HepG2 (cell line): ENCODE measurements around the gene SIT1. TPM values are rescaled to one million over a fixed set of nuclear protein-coding genes. Genes with fewer than 3 reads are reported as not detected.
A peak's percentile ranks its signal among the peaks of the same experiment; 100 is the strongest.

ENCODE experiments used
- ATAC-seq: fragments of 200-7000 bp; cut with Tn5 transposase; 3 replicates; pipeline ENCODE4 v1.9.1; 2020; ENCODE audit warnings: mild to moderate bottlenecking, moderate library complexity
- BruUV-seq: library from RNA; stranded (reverse); fragments of 400-500 nt; replicated peaks from 2 replicates; lab custom pipeline; 2021; lab: Mats Ljungman, UMichigan
- CTCF ChIA-PET: fragments of 300-600 bp; formaldehyde crosslinking; extraction: SDS; loops from one replicate; lab custom pipeline; 2021; ENCODE audit warnings: low total read pairs, inconsistent platforms, low intra/inter-chr PET ratio; lab: Yijun Ruan, JAX
- POLR2A ChIA-PET: fragments of 350-600 bp; sonication (Branson Sonifier 250); formaldehyde crosslinking; loops from one replicate; lab custom pipeline; 2020; ENCODE audit warnings: antibody characterized with exemption, inconsistent platforms; lab: Yijun Ruan, JAX
- DNase-seq: peaks from one replicate; pipeline ENCODE4 v3.0.0-alpha.2; 2015; ENCODE audit warnings: low spot score
- FAIRE-seq: peaks from 3 replicates; lab custom pipeline; 2011; peaks lifted over from hg19 to GRCh38; lab: Jason Lieb, UNC
- H2AFZ ChIP-seq: one replicate; pipeline ENCODE4 v1.6.1; 2011; ENCODE audit warnings: low read length, inconsistent platforms
- H3K27ac ChIP-seq: fragments of 300-600 bp; 3 replicates; pipeline ENCODE4 v1.8.0; 2011; ENCODE audit warnings: mixed run types, mild to moderate bottlenecking, mixed read lengths, low read length, inconsistent platforms; ENCODE audit not compliant: insufficient read depth; ENCODE audit errors: extremely low read length
- H3K27me3 ChIP-seq, 2 experiments: fragments of 200-600 bp in 1 of 2; 2 replicates in 1 of 2; 3 replicates in 1 of 2; pipeline versions ENCODE4 v1.6.0 to v1.8.0; 2011; ENCODE audit warnings: low read length in 2 of 2, mild to moderate bottlenecking in 2 of 2, moderate library complexity in 2 of 2, inconsistent platforms in 1 of 2; ENCODE audit not compliant: insufficient read depth in 2 of 2, control insufficient read depth in 1 of 2
- H3K36me3 ChIP-seq, 2 experiments: fragments of 200-600 bp in 1 of 2; replicated peaks in 1 of 2; 2 replicates in 1 of 2; 3 replicates in 1 of 2; pipeline versions ENCODE4 v1.5.1 to v1.8.0; 2011; ENCODE audit warnings: low read length in 2 of 2, inconsistent platforms in 1 of 2; ENCODE audit not compliant: insufficient read depth in 2 of 2, control insufficient read depth in 1 of 2
- H3K4me1 ChIP-seq: 2 replicates; pipeline ENCODE4 v1.5.1; 2012; ENCODE audit warnings: low read length, inconsistent platforms; ENCODE audit not compliant: insufficient read depth
- H3K4me2 ChIP-seq: 2 replicates; pipeline ENCODE4 v1.6.0; 2011; ENCODE audit warnings: low read depth, low read length, inconsistent platforms
- H3K4me3 ChIP-seq, 3 experiments: fragments of 200-600 bp in 1 of 3; sonication (generic), shearing (Covaris generic) in 1 of 3; replicated peaks in 1 of 3; 2 replicates each; pipeline ENCODE4 v1.5.1; 2011 to 2016; ENCODE audit warnings: low read length in 3 of 3, inconsistent platforms in 2 of 3, low read depth in 2 of 3, mild to moderate bottlenecking in 2 of 3, control low read depth in 1 of 3, mixed read lengths in 1 of 3; ENCODE audit not compliant: insufficient read depth in 1 of 3
- H3K79me2 ChIP-seq: one replicate; pipeline ENCODE4 v1.6.1; 2011; ENCODE audit warnings: low read length, inconsistent platforms; ENCODE audit not compliant: insufficient read depth
- H3K9ac ChIP-seq: 2 replicates; pipeline ENCODE4 v1.6.0; 2011; ENCODE audit warnings: mild to moderate bottlenecking, low read depth, low read length, inconsistent platforms; ENCODE audit not compliant: insufficient read depth
- H3K9me3 ChIP-seq: 2 replicates; pipeline ENCODE4 v1.5.1; 2012; ENCODE audit warnings: mild to moderate bottlenecking, low read length
- H4K20me1 ChIP-seq: 2 replicates; pipeline ENCODE4 v1.6.0; 2011; ENCODE audit warnings: inconsistent platforms, mild to moderate bottlenecking, low read length, moderate library complexity; ENCODE audit not compliant: insufficient read depth
- FOSL2 ChIP-seq: sonication (generic); formaldehyde crosslinking; IDR thresholded peaks from 2 replicates; pipeline ENCODE4 v1.4.0; 2020; ENCODE audit warnings: missing genetic modification reagents
- FOXC1 ChIP-seq: sonication (generic); formaldehyde crosslinking; IDR thresholded peaks from 2 replicates; pipeline ENCODE4 v1.8.0; 2022; ENCODE audit warnings: mild to moderate bottlenecking, missing genetic modification reagents, borderline replicate concordance
- FOXO1 ChIP-seq: sonication (generic); formaldehyde crosslinking; IDR thresholded peaks from 2 replicates; pipeline ENCODE4 v1.4.0; 2020; ENCODE audit warnings: missing genetic modification reagents
- KDM2A ChIP-seq: sonication (generic); formaldehyde crosslinking; IDR thresholded peaks from 2 replicates; pipeline ENCODE4 v1.4.0; 2020; ENCODE audit warnings: low read depth, missing genetic modification reagents, borderline replicate concordance
- LCORL ChIP-seq, 2 experiments: fragments of 450-650 bp in 1 of 2; sonication (generic) in 1 of 2; formaldehyde crosslinking in 1 of 2; IDR thresholded peaks; 2 replicates each; pipeline versions ENCODE4 v1.5.0 to v1.6.1; 2017 to 2020; ENCODE audit warnings: antibody characterized with exemption in 1 of 2, missing genetic modification reagents in 1 of 2
- MED1 ChIP-seq: sonication (generic); formaldehyde crosslinking; IDR thresholded peaks from 2 replicates; pipeline ENCODE4 v1.4.0; 2020; ENCODE audit warnings: missing genetic modification reagents
- SUZ12 ChIP-seq: fragments of 150-350 bp; IDR thresholded peaks from 2 replicates; pipeline ENCODE4 v1.6.1; 2014; ENCODE audit warnings: low read depth, low read length
- ZNF205 ChIP-seq: IDR thresholded peaks from 2 replicates; pipeline ENCODE4 v1.6.1; 2018; ENCODE audit warnings: missing biosample characterization, missing genetic modification reagents
- ZNF350 ChIP-seq: sonication (generic); formaldehyde crosslinking; IDR thresholded peaks from 2 replicates; pipeline ENCODE4 v1.4.0; 2020; ENCODE audit warnings: mild to moderate bottlenecking, low read depth, missing genetic modification reagents, borderline replicate concordance
- ZNF501 ChIP-seq: sonication (generic); formaldehyde crosslinking; IDR thresholded peaks from 2 replicates; pipeline ENCODE4 v1.5.1; 2020; ENCODE audit warnings: mild to moderate bottlenecking, moderate library complexity, missing genetic modification reagents
- ZNF678 ChIP-seq: sonication (generic); formaldehyde crosslinking; IDR thresholded peaks from 2 replicates; pipeline ENCODE4 v1.4.0; 2020; ENCODE audit warnings: mild to moderate bottlenecking, missing genetic modification reagents
- ZNF850 ChIP-seq: sonication (generic); formaldehyde crosslinking; conservative IDR thresholded peaks from 2 replicates; pipeline ENCODE4 v1.9.0; 2021; ENCODE audit warnings: mild to moderate bottlenecking, missing genetic modification reagents
- ZNF879 ChIP-seq: sonication (generic); formaldehyde crosslinking; IDR thresholded peaks from 2 replicates; pipeline ENCODE4 v1.8.1; 2023; ENCODE audit warnings: missing genetic modification reagents
- WGBS: methylation state at CpG from one replicate; pipeline ENCODE4 v1.1.6; 2017; ENCODE audit warnings: low lambda C conversion rate; 5-methylcytosine and 5-hydroxymethylcytosine counted together
- in situ Hi-C: cut with HindIII; loops from 2 replicates; pipeline ENCODE4 v1.10.0; 2017; ENCODE audit warnings: low pct_unique_long_range_greater_than_20kb; ENCODE audit not compliant: extremely low pct_ligation_motif_present
- intact Hi-C: fragments of 100-400 bp; cut with micrococcal nuclease; formaldehyde crosslinking; loops from one replicate; pipeline ENCODE4 v1.10.0; 2022; ENCODE audit not compliant: unreplicated experiment
- polyA plus RNA-seq, 8 experiments: library from polyadenylated mRNA; depleted of rRNA in 3 of 8; stranded (reverse) in 7 of 8; unstranded in 1 of 8; fragments of >200 nt; fragmentation: Illumina TruSeq in 4 of 8; extraction: Trizol in 4 of 8; gene quantifications; 2 replicates each; pipeline versions ENCODE4 v1.2.1 to v1.2.3, GENCODE V29; 2011 to 2016; ENCODE audit warnings: low read depth in 4 of 8, missing spikeins in 1 of 8, mixed read lengths in 1 of 8; ENCODE audit not compliant: insufficient read depth in 1 of 8
- total RNA-seq, 5 experiments: library from RNA; depleted of rRNA; stranded (reverse); fragments of >200 nt; fragmentation: Illumina TruSeq; extraction: Trizol; gene quantifications; 2 replicates each; pipeline ENCODE4 v1.2.3, GENCODE V29; 2016; ENCODE audit warnings: low read depth in 1 of 5
- TF ChIP-seq, protein P1 (sequence below): sonication (generic); formaldehyde crosslinking; IDR thresholded peaks from 2 replicates; pipeline ENCODE4 v1.5.0; 2020; ENCODE audit warnings: mild to moderate bottlenecking, missing genetic modification reagents, moderate library complexity
- TF ChIP-seq, protein P2 (sequence below): sonication (generic); formaldehyde crosslinking; IDR thresholded peaks from 2 replicates; pipeline ENCODE4 v1.5.1; 2020; ENCODE audit warnings: mild to moderate bottlenecking, moderate library complexity, missing genetic modification reagents

SIT1 gene
- total and polyA plus RNA-seq, 2 of the 13 experiments (the other 11 are each of a cell fraction or from before 2014, with no cell fraction given), result 0.09 to 6.7 TPM

DNA sequence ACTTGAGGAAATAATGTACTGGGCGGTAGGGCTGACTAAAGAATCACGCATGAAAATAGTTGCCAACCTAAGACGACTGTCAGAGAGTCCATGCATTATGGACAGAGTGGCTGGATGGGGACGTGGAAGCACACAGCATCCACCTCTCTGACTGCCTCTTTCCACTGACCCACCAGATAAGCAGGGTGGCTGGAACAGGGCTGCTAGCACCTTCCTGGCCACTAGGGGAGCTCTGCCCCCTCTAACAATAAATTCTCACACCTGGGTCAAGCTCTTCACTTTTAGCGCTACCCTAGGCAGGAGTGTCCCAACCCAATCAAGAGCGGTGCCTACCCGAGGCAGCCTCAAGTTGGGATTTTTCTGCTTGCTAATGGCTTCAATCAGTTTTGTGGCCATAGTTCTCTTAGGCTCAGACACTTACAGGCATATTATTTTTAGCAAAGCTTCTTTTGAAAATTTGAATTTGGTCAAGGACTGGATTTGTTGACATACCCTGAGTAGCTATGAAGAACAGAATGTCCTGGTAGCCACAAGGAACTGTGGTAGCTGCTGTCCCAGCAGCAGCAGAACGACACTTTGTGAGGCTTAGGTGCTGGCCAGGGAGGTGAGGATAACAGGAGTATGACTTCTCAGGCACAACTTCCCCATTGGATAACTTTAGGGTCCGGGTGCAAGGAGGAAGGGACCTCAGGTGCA, 45.9 kb upstream of the SIT1 start (continued):
- TF ChIP-seq, protein P1, sequence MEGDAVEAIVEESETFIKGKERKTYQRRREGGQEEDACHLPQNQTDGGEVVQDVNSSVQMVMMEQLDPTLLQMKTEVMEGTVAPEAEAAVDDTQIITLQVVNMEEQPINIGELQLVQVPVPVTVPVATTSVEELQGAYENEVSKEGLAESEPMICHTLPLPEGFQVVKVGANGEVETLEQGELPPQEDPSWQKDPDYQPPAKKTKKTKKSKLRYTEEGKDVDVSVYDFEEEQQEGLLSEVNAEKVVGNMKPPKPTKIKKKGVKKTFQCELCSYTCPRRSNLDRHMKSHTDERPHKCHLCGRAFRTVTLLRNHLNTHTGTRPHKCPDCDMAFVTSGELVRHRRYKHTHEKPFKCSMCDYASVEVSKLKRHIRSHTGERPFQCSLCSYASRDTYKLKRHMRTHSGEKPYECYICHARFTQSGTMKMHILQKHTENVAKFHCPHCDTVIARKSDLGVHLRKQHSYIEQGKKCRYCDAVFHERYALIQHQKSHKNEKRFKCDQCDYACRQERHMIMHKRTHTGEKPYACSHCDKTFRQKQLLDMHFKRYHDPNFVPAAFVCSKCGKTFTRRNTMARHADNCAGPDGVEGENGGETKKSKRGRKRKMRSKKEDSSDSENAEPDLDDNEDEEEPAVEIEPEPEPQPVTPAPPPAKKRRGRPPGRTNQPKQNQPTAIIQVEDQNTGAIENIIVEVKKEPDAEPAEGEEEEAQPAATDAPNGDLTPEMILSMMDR (CRISPR knock-in tag), result peak; percentile 82
- no peak for TF ChIP-seq ZNF678 (CRISPR knock-in tag)
- no peak for TF ChIP-seq FOXO1 (CRISPR knock-in tag)
- TF ChIP-seq KDM2A (CRISPR knock-in tag), result peak; percentile 47; the same call in 1 of the 2 replicates
- TF ChIP-seq FOXC1, result 0 out of 2 replicates have a peak, but pooled peaks have one; percentile 51
- TF ChIP-seq LCORL (IDR thresholded peaks at IDR 0.05), result no peak
- peak; percentile 27; the same call in 1 of the 2 replicates for TF ChIP-seq LCORL (CRISPR knock-in tag; IDR thresholded peaks at IDR 0.05)
- no peak for TF ChIP-seq ZNF501 (CRISPR knock-in tag)
- TF ChIP-seq ZNF879, result no peak
- no peak for TF ChIP-seq ZNF350

DNA sequence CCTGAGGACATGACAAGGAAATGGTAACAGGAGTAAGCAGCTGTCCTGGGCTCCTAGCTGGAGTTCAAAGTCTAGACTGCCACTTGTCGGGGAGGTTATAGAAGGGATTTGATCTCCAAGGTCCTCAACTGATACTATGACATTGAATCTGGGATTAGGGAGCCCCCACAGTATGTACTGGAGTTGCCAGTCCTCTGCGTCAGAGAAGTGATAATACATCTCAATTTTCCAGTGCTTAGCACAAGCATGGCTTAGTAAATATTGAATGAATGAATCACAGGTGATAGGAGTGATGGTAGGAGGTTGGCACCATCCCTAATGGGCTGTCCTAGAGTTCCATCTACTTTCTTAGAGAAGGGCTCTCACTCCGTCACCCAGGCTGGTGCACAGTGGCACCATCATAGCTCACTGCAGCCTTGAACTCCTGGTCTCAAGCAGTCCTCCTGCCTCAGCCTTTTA, 45.2 kb upstream of the SIT1 start:
- in situ Hi-C loops, result loop anchor here (5.0 kb wide), 1 partner anchor 34 kb away; no protein-coding TSS in a partner anchor
- H3K36me3 ChIP-seq, result peaks cover 23 to 43% of the 10 kb centered on the region in 2 experiments; a peak in 4 of 5 replicates

More for the DNA sequence above, 45.2 kb upstream of the SIT1 start:
- no peak; the same call in 2 of the 3 replicates for ATAC-seq
- peaks cover 26% of the 10 kb centered on the region for H3K4me1 ChIP-seq
- H3K4me2 ChIP-seq, result no peak overlapping the region
- peak; percentile 37 for FAIRE-seq
- ChIA-PET POLR2A (interaction anchor here (0.6 to 2.3 kb wide), 11 partner anchors 8 to 61 kb away, joined by 3 to 12 read pairs (median 8); partner anchors contain the start of genes ARHGEF39, CA9, CCDC107 and CREB3), CTCF (interaction anchor here (1.5 kb wide), 2 partner anchors 31 to 38 kb away, joined by 5 to 9 read pairs; partner anchors contain the start of genes ARHGEF39, CCDC107 and RMRP)
- intact Hi-C loops, result loop anchor here (2.0 to 10.0 kb wide), 2 partner anchors 35 to 51 kb away; no protein-coding TSS in a partner anchor
- TF ChIP-seq MED1 (CRISPR knock-in tag) (no peak), SUZ12 (no peak), ZNF850 (CRISPR knock-in tag) (no peak), FOSL2 (0 out of 2 replicates have a peak, but pooled peaks have one; percentile 17), ZNF205 (no peak)
- TF ChIP-seq, protein P2, sequence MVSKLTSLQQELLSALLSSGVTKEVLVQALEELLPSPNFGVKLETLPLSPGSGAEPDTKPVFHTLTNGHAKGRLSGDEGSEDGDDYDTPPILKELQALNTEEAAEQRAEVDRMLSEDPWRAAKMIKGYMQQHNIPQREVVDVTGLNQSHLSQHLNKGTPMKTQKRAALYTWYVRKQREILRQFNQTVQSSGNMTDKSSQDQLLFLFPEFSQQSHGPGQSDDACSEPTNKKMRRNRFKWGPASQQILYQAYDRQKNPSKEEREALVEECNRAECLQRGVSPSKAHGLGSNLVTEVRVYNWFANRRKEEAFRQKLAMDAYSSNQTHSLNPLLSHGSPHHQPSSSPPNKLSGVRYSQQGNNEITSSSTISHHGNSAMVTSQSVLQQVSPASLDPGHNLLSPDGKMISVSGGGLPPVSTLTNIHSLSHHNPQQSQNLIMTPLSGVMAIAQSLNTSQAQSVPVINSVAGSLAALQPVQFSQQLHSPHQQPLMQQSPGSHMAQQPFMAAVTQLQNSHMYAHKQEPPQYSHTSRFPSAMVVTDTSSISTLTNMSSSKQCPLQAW, result 0 out of 2 replicates have a peak, but pooled peaks have one; percentile 30
- H3K27me3 ChIP-seq, result no peaks in the 10 kb centered on the region
- no peak for DNase-seq
- H2AFZ ChIP-seq, result no peak overlapping the region
- 72% methylated on average over 3 of the region's 3 CpGs for WGBS
- no peaks in the 10 kb centered on the region for H4K20me1 ChIP-seq
- H3K27ac ChIP-seq, result no peak overlapping the region
- H3K9ac ChIP-seq, result no peak overlapping the region
- no peaks in the 10 kb centered on the region for H3K9me3 ChIP-seq
- no TSS peak for BruUV-seq
- H3K79me2 ChIP-seq, result no peaks in the 10 kb centered on the region
- no peak overlapping the region for H3K4me3 ChIP-seq
